MM.1S (cell line): Measurements from ENCODE around the gene CAD.

Experiments used
- CTCF ChIP-seq: fragments of 300-600 bp; sonication (generic); IDR thresholded peaks from 2 replicates; pipeline ENCODE4 v1.5.1; 2016; ENCODE audit warnings: antibody characterized with exemption, low read length, mixed read lengths
- EZH2 ChIP-seq: fragments of 300-600 bp; sonication (generic); optimal IDR thresholded peaks from 2 replicates; pipeline ENCODE3; 2017; ENCODE audit warnings: low read depth, mild to moderate bottlenecking, antibody characterized with exemption, low read length, mixed read lengths
- EZH2phosphoT487 ChIP-seq: fragments of 300-600 bp; sonication (generic); IDR thresholded peaks from 2 replicates; pipeline ENCODE4 v1.6.1; 2018; ENCODE audit warnings: antibody characterized with exemption, low read length

GRCh38 chr2:27290549-27290948 lies 73.4 kb downstream of the CAD start:
- no peak for TF ChIP-seq CTCF
- TF ChIP-seq EZH2phosphoT487, result no peak
- TF ChIP-seq EZH2, result no peak
